ENCODE measurements around the gene CCDC148.

- no peak for TF ChIP-seq CTCF (IDR thresholded peaks at IDR 0.05; ENCODE audit: low read depth, low read length)
- no peak for TF ChIP-seq EZH2phosphoT487 (IDR thresholded peaks at IDR 0.05; ENCODE audit: low read depth)
Observed at GRCh38 chr2:158191076-158191895, 265.3 kb downstream of the CCDC148 start.
